GM18907 (cell line): ENCODE measurements around the gene HBS1L.

Source experiments
- ATAC-seq: cut with Tn5 transposase; IDR thresholded peaks from one replicate; pipeline ENCODE4 v1.9.1; 2021; ENCODE audit warnings: mild to moderate bottlenecking, moderate library complexity; ENCODE audit not compliant: unreplicated experiment

HBS1L gene

DNA sequence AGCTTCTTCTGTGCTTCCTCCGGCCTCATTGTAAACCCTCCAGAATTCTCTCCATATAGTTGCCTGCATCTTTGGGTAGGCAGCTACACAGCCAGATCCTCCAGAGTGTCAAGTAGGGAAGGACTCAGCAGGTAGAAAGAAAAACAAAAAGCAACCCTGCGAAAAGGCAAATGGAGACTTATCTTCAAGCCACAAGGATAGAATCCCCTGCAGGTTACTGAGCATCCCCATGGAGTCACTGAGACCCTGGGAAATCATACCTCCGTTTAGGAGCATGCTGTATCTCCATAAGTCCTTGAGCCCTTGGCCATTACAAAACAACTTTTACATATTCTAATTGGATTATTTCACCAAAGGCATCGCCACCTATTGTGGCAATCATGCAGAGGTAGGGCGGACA is 133.3 kb downstream of the HBS1L start:
- ATAC-seq, result no peak

DNA sequence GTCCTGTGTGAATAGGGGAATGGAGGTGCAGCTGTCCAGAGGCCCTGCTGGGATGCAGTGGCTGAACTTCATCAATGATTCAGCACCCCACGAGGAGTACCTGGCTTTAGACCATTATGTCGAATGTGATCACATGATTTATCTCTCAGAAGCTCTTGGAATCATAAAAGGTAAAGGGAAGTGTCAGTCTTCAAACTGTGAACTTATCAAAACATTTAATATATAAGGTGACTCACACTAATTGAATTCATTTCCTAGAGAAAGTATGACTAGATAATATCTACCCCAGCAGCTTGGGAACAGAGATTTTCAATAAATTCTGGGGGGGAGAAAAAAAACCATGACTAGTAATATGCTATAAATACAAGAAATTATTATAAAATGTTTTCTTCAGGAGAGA is 134.2 kb downstream of the HBS1L start:
- no peak for ATAC-seq

- no peak for ATAC-seq
Measured at GRCh38 chr6:134918418-134918961, 136.1 kb downstream of the HBS1L start.

GRCh38 chr6:134911547-134911946 is 143.1 kb downstream of the HBS1L start:
- ATAC-seq, result no peak

- no peak for ATAC-seq
Measured at GRCh38 chr6:134910593-134910935, 144.1 kb downstream of the HBS1L start.
